Measurements from ENCODE around the gene NVL.

NVL gene

GRCh38 chr1:224276771-224277487, 53.0 kb downstream of the NVL start:
- Histone ChIP-seq H3K27ac (no peak overlapping the region), H3K4me3 (no peak overlapping the region)
- TF ChIP-seq CTCF (IDR thresholded peaks at IDR 0.05) = no peak
- no peak for DNase-seq (ENCODE audit: low spot score)

- no peak overlapping the region for H3K4me3 ChIP-seq
- DNase-seq (ENCODE audit: low spot score) = no peak
- H3K27ac ChIP-seq = no peak overlapping the region
- no peak for TF ChIP-seq CTCF (IDR thresholded peaks at IDR 0.05)
Measured at GRCh38 chr1:224274970-224275626, 54.9 kb downstream of the NVL start.

- DNase-seq (ENCODE audit: low spot score) = no peak
- Histone ChIP-seq H3K27ac (no peak overlapping the region), H3K4me3 (no peak overlapping the region)
- TF ChIP-seq CTCF (IDR thresholded peaks at IDR 0.05) = no peak
Measured at GRCh38 chr1:224273641-224274040, 56.3 kb downstream of the NVL start.

GRCh38 chr1:224271106-224271505, 58.9 kb downstream of the NVL start:
- no peak overlapping the region for H3K4me3 ChIP-seq
- no peak for TF ChIP-seq CTCF (IDR thresholded peaks at IDR 0.05)
- H3K27ac ChIP-seq = no peak overlapping the region
- DNase-seq (ENCODE audit: low spot score) = no peak

GRCh38 chr1:224267925-224268324, 62.0 kb downstream of the NVL start:
- no peak overlapping the region for H3K4me3 ChIP-seq
- no peak overlapping the region for H3K27ac ChIP-seq
- no peak for DNase-seq (ENCODE audit: low spot score)
- no peak for TF ChIP-seq CTCF (IDR thresholded peaks at IDR 0.05)

- TF ChIP-seq CTCF (IDR thresholded peaks at IDR 0.05) = no peak
- Histone ChIP-seq H3K27ac (no peak overlapping the region), H3K4me3 (no peak overlapping the region)
- no peak for DNase-seq (ENCODE audit: low spot score)
Measured at GRCh38 chr1:224266915-224267856, 62.8 kb downstream of the NVL start.
